PFSK-1 (cell line): Measurements from ENCODE around the gene IDUA.

ENCODE experiments used
- FOXP2 ChIP-seq: optimal IDR thresholded peaks from 2 replicates; pipeline ENCODE3; 2011; ENCODE audit warnings: borderline replicate concordance, control low read depth, inconsistent platforms; ENCODE audit not compliant: insufficient read depth; ENCODE audit errors: extremely low read length, extremely low read depth
- POLR2AphosphoS5 ChIP-seq: IDR thresholded peaks from 2 replicates; pipeline ENCODE4 v1.6.1; 2012; ENCODE audit warnings: low read depth, mild to moderate bottlenecking, control low read depth, low read length, moderate library complexity
- REST ChIP-seq, 2 experiments: IDR thresholded peaks; 2 replicates each; pipeline versions ENCODE4 v1.6.1 to v1.8.0; 2011 to 2012; ENCODE audit warnings: low read depth in 2 of 2, low read length in 2 of 2, control low read depth in 1 of 2, inconsistent platforms in 1 of 2, mild to moderate bottlenecking in 1 of 2, moderate library complexity in 1 of 2; ENCODE audit not compliant: insufficient read depth in 1 of 2
- SIN3A ChIP-seq: IDR thresholded peaks from 2 replicates; pipeline ENCODE4 v1.6.1; 2012; ENCODE audit warnings: mild to moderate bottlenecking, low read length, moderate library complexity, borderline replicate concordance; ENCODE audit not compliant: insufficient read depth
- TAF1 ChIP-seq: IDR thresholded peaks from 2 replicates; pipeline ENCODE4 v1.6.1; 2012; ENCODE audit warnings: low read length, control low read depth, borderline replicate concordance; ENCODE audit not compliant: insufficient read depth

The IDUA gene

GRCh38 chr4:1014291-1015167, 27.7 kb downstream of the IDUA start:
- TF ChIP-seq FOXP2, result no peak
- TF ChIP-seq REST (IDR thresholded peaks at IDR 0.05; ENCODE audit: insufficient read depth in 1 of 2, low read depth in 2 of 2, low read length in 2 of 2), result no peak
- no peak for TF ChIP-seq SIN3A
- TF ChIP-seq POLR2AphosphoS5, result no peak
- TF ChIP-seq TAF1, result no peak

GRCh38 chr4:1015179-1015578, 28.3 kb downstream of the IDUA start:
- TF ChIP-seq REST (IDR thresholded peaks at IDR 0.05; ENCODE audit: insufficient read depth in 1 of 2, low read depth in 2 of 2, low read length in 2 of 2) (no peak), FOXP2 (no peak), TAF1 (no peak), POLR2AphosphoS5 (no peak), SIN3A (no peak)

- no peak for TF ChIP-seq POLR2AphosphoS5
- TF ChIP-seq REST (IDR thresholded peaks at IDR 0.05; ENCODE audit: insufficient read depth in 1 of 2, low read depth in 2 of 2, low read length in 2 of 2), result no peak
- no peak for TF ChIP-seq FOXP2
- no peak for TF ChIP-seq TAF1
- TF ChIP-seq SIN3A, result no peak
Measured at GRCh38 chr4:1015746-1016145, 28.9 kb downstream of the IDUA start.

- TF ChIP-seq POLR2AphosphoS5 (no peak), REST (IDR thresholded peaks at IDR 0.05; ENCODE audit: insufficient read depth in 1 of 2, low read depth in 2 of 2, low read length in 2 of 2) (no peak), TAF1 (no peak), FOXP2 (no peak), SIN3A (no peak)
Measured at GRCh38 chr4:1017211-1017610, 30.4 kb downstream of the IDUA start.

- TF ChIP-seq TAF1 (no peak), REST (IDR thresholded peaks at IDR 0.05; ENCODE audit: insufficient read depth in 1 of 2, low read depth in 2 of 2, low read length in 2 of 2) (no peak), SIN3A (no peak), POLR2AphosphoS5 (no peak), FOXP2 (no peak)
Measured at GRCh38 chr4:1017706-1018105, 30.9 kb downstream of the IDUA start.
